Measurements from ENCODE around the gene DDHD1. TPM values are rescaled to one million over a fixed set of nuclear protein-coding genes. Genes with fewer than 3 reads are reported as not detected.
"Not testable (repeated sequence)": the region's sequence is repeated elsewhere in the genome, so short reads cannot be mapped to it uniquely, and the experiment has no call there.

The DDHD1 gene
- 10 to 100 TPM; 53.6 to 58.5 TPM for total RNA-seq

DNA sequence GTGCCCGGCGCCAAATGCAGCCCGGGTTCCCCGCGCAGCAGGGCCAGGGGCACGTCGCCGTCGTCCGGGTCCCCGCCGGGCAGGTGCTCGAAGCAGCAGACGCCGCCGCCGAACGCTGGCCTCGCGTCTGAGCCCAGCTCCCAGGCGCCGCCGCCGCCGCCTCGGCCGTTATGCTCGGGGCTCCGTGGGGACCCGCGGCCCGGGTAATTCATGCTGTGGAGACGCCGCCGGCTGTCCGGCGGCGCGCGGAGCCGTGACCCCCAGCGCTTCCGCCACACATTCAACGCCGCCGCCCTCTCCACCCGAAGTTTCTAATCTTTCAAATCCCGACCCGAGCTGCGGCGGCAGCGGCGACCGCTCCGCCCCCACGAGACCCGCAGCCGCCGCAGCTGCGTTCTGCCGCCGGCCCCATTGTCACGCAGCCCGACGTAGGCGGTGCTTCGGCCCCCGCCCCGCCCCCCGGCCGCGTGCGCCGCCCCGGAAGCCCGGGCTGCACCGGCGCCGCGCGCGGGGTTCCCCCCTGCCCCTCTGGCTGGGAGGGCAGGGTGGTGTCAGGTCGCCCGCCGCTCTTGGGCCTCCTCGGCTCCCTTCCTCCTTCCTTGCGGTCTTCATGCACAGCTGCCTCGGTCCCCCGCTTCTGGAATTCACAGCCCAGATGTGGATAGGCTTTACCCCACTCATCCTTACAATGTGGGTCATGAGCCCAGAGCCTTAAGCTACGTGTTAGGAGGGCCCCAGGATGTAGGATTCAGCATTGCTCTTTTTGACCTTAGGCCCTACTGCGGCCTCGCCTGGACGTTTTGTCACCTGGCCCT is at the start of gene DDHD1:
DDHD1 (minus strand) TSS at position 437 of the 815 bp plus-strand sequence; CDS start at position 212, 225 bp downstream.
- peaks cover 41% of the 10 kb centered on the region for H3K4me1 Mint-ChIP-seq
- H3K36me3 Mint-ChIP-seq (ENCODE audit: low read depth) = peaks cover 27% of the 10 kb centered on the region
- H3K9me3 Mint-ChIP-seq = no peaks in the 10 kb centered on the region

DNA sequence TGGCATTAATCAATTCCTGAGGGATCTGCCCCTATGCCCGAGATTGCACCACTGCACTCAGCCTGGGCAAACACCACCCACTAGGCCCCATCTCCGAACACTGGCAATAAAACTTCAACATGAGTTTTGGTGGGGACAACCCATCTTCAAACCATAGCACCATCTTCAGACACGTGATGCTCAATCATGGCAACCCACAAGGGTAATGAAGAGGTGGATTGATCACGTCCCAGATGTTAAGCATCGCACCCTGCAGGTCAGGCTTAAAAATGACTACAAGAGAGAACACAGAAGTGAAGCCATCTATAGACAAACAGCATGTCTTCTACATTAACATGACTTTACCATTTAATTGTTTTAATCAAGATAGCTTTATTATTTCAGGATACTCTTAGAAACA is 42.8 kb upstream of the DDHD1 start:
- DNase-seq = no peak
- CTCF ChIA-PET = no interaction called here
- peaks cover 16% of the 10 kb centered on the region for H3K4me1 Mint-ChIP-seq
- no peak overlapping the region for H3K4me3 Mint-ChIP-seq
- H3K36me3 Mint-ChIP-seq (ENCODE audit: low read depth) = peaks cover 5% of the 10 kb centered on the region
- H3K27me3 Mint-ChIP-seq = no peaks in the 10 kb centered on the region
- peaks cover 14% of the 10 kb centered on the region for H3K9me3 Mint-ChIP-seq
- no peak overlapping the region for H3K27ac Mint-ChIP-seq
- POLR2A ChIA-PET = no interaction called here

More for the DNA sequence above, at the start of gene DDHD1:
- no peaks in the 10 kb centered on the region for H3K27me3 Mint-ChIP-seq
- DNase-seq = peak; percentile 86
- POLR2A ChIA-PET = interaction anchor here (0.6 to 7.8 kb wide), 34 partner anchors 9 to 1336 kb away, joined by 3 to 264 read pairs (median 4); partner anchors contain the start of genes ERO1A, GMFB, GPR137C and TXNDC16
- CTCF ChIA-PET = interaction anchor here (0.8 to 6.6 kb wide), 13 partner anchors 8 to 234 kb away, joined by 3 to 71 read pairs (median 4); no protein-coding TSS in a partner anchor
- H3K4me3 Mint-ChIP-seq = peak within 1 kb of the TSS; percentile 100
- H3K27ac Mint-ChIP-seq = peak within 1 kb of the TSS; percentile 98

- H3K4me3 Mint-ChIP-seq = no peak overlapping the region
- no peak overlapping the region for H3K27ac Mint-ChIP-seq
- POLR2A ChIA-PET = no interaction called here
- H3K9me3 Mint-ChIP-seq = peaks cover 5% of the 10 kb centered on the region
- H3K27me3 Mint-ChIP-seq = no peaks in the 10 kb centered on the region
- CTCF ChIA-PET = no interaction called here
- H3K4me1 Mint-ChIP-seq = peaks cover 17% of the 10 kb centered on the region
- peaks cover 5% of the 10 kb centered on the region for H3K36me3 Mint-ChIP-seq (ENCODE audit: low read depth)
- no peak for DNase-seq
Measured at GRCh38 chr14:53193193-53193592, 40.1 kb upstream of the DDHD1 start.

GRCh38 chr14:53192052-53192760 is 39.1 kb upstream of the DDHD1 start:
- no peak overlapping the region for H3K27ac Mint-ChIP-seq
- ChIA-PET POLR2A (no interaction called here), CTCF (interaction anchor here (0.7 kb wide), 1 partner anchor 25 kb away, joined by 4 read pairs; no protein-coding TSS in a partner anchor)
- no peak overlapping the region for H3K4me3 Mint-ChIP-seq
- no peak for DNase-seq
- H3K9me3 Mint-ChIP-seq = no peaks in the 10 kb centered on the region
- peaks cover 5% of the 10 kb centered on the region for H3K36me3 Mint-ChIP-seq (ENCODE audit: low read depth)
- H3K4me1 Mint-ChIP-seq = peaks cover 17% of the 10 kb centered on the region
- H3K27me3 Mint-ChIP-seq = no peaks in the 10 kb centered on the region

- POLR2A ChIA-PET = interaction anchor here (1.2 to 1.3 kb wide), 2 partner anchors 38 to 81 kb away, joined by 3 to 6 read pairs; partner anchors contain the start of gene DDHD1
- DNase-seq = peak; percentile 24
- H3K27me3 Mint-ChIP-seq = no peaks in the 10 kb centered on the region
- H3K4me3 Mint-ChIP-seq = no peak overlapping the region
- H3K9me3 Mint-ChIP-seq = no peaks in the 10 kb centered on the region
- peaks cover 17% of the 10 kb centered on the region for H3K4me1 Mint-ChIP-seq
- H3K27ac Mint-ChIP-seq = no peak overlapping the region
- CTCF ChIA-PET = interaction anchor here (0.7 kb wide), 1 partner anchor 21 kb away, joined by 3 read pairs; no protein-coding TSS in a partner anchor
- peaks cover 5% of the 10 kb centered on the region for H3K36me3 Mint-ChIP-seq (ENCODE audit: low read depth)
Measured at GRCh38 chr14:53190938-53191337, 37.8 kb upstream of the DDHD1 start.

- ChIA-PET POLR2A (interaction anchor here (0.7 to 2.0 kb wide), 2 partner anchors 29 to 56 kb away, joined by 3 to 5 read pairs; no protein-coding TSS in a partner anchor), CTCF (interaction anchor here (0.5 kb wide), 1 partner anchor 62 kb away, joined by 3 read pairs; no protein-coding TSS in a partner anchor)
- no peak overlapping the region for H3K27ac Mint-ChIP-seq
- no peak for DNase-seq
- H3K9me3 Mint-ChIP-seq = no peaks in the 10 kb centered on the region
- no peaks in the 10 kb centered on the region for H3K36me3 Mint-ChIP-seq (ENCODE audit: low read depth)
- H3K4me3 Mint-ChIP-seq = no peak overlapping the region
- H3K27me3 Mint-ChIP-seq = no peaks in the 10 kb centered on the region
- peaks cover 18% of the 10 kb centered on the region for H3K4me1 Mint-ChIP-seq
Measured at GRCh38 chr14:53187921-53188463, 34.9 kb upstream of the DDHD1 start.

- Mint-ChIP-seq H3K27me3 (no peaks in the 10 kb centered on the region), H3K4me3 (no peak overlapping the region), H3K4me1 (peaks cover 18% of the 10 kb centered on the region), H3K27ac (no peak overlapping the region), H3K36me3 (ENCODE audit: low read depth) (peaks cover 2% of the 10 kb centered on the region), H3K9me3 (peaks cover under 1% of the 10 kb centered on the region)
- CTCF ChIA-PET = no interaction called here
- POLR2A ChIA-PET = interaction anchor here (2.0 kb wide), 1 partner anchor 31 kb away, joined by 5 read pairs; no protein-coding TSS in a partner anchor
- DNase-seq = no peak
Measured at GRCh38 chr14:53186532-53186931, 33.4 kb upstream of the DDHD1 start.

- no peak overlapping the region for H3K4me3 Mint-ChIP-seq
- no peak overlapping the region for H3K27ac Mint-ChIP-seq
- peaks cover 23% of the 10 kb centered on the region for H3K4me1 Mint-ChIP-seq
- DNase-seq = no peak
- CTCF ChIA-PET = no interaction called here
- peaks cover 5% of the 10 kb centered on the region for H3K9me3 Mint-ChIP-seq
- H3K36me3 Mint-ChIP-seq (ENCODE audit: low read depth) = peaks cover 7% of the 10 kb centered on the region
- H3K27me3 Mint-ChIP-seq = no peaks in the 10 kb centered on the region
- POLR2A ChIA-PET = interaction anchor here (0.8 kb wide), 1 partner anchor 74 kb away, joined by 3 read pairs; no protein-coding TSS in a partner anchor
Measured at GRCh38 chr14:53183611-53184010, 30.5 kb upstream of the DDHD1 start.

- no peak overlapping the region for H3K27ac Mint-ChIP-seq
- H3K4me1 Mint-ChIP-seq = peaks cover 23% of the 10 kb centered on the region
- POLR2A ChIA-PET = interaction anchor here (0.8 kb wide), 1 partner anchor 74 kb away, joined by 3 read pairs; no protein-coding TSS in a partner anchor
- no peaks in the 10 kb centered on the region for H3K27me3 Mint-ChIP-seq
- H3K9me3 Mint-ChIP-seq = peaks cover 5% of the 10 kb centered on the region
- DNase-seq = no peak
- no peak overlapping the region for H3K4me3 Mint-ChIP-seq
- CTCF ChIA-PET = no interaction called here
- H3K36me3 Mint-ChIP-seq (ENCODE audit: low read depth) = peaks cover 7% of the 10 kb centered on the region
Measured at GRCh38 chr14:53183056-53183455, 29.9 kb upstream of the DDHD1 start.

DNA sequence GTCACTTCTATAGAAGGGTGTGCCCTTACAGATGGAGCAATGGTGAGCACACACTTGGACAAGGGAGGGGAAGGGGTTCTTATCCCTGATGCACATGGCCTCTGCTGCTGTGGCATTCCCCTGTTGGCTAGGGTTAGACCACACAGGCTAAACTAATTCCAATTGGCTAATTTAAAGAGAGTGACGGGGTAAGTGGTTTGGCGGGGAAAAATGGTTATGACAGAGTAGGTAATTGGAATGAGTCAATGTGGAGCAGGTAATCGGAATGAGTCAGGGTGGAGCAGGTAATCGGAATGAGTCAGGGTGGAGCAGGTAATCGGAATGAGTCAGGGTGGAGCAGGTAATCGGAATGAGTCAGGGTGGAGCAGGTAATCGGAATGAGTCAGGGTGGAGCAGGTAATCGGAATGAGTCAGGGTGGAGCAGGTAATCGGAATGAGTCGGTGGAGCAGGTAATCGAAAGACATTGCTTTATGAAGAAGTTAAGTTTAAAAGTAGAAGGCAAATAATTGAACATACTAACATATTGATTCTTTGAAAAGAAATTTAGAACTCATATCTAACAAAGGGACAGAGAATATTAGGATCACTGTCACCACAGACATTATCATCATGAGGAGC is 28.4 kb upstream of the DDHD1 start:
- Mint-ChIP-seq H3K4me1 (peaks cover 23% of the 10 kb centered on the region), H3K27ac (peak overlapping the region; percentile 60)
- POLR2A ChIA-PET; H3K27me3 Mint-ChIP-seq; H3K9me3 Mint-ChIP-seq; H3K4me3 Mint-ChIP-seq; CTCF ChIA-PET; H3K36me3 Mint-ChIP-seq (ENCODE audit: low read depth): not testable (repeated sequence)
- DNase-seq = peak; percentile 22

DNA sequence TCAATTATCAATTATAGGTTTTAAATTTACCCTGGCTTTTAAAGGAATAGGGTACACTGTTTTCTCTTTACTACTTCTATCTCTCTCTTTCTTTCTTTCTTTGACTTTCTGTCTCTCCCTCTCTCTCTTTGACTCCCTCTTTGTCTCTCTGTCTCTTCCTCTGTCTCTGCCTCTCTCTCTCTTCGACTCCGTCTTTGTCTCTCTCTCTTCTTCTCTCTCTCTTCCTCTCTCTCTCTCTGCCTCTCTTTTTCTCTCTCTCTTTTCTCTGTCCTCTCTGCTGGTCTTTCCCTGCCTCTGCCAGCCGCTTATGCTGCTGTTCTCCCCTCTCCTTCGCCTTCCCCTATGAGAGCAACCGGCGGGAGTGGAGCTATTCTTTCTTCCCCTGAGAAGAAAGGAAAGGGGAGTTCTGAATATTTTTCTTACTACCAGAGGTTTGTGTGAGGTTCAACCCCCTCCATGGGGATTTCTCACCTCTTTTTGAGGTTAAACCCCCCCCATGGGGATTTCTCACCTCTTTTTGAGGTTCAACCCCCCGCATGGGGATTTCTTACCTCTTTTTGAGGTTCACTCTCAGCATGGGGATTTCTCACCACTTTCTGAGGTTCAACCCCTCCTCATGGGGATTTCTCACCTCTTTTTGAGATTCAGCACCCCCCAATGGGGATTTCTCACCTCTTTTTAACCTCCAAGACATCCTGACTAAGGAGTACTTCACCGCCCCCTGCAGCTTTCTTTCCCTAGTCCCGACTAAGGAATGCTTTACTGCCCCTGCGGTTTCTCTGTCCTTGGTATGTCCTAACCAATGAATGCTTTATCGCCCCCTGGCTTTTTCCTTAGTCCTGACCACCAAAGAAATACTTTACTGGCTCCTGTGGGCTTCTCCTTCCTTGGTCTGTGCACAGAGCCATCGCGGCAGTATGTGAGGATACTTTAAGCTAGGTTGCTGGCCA is 27.4 kb upstream of the DDHD1 start:
- ChIA-PET CTCF (no interaction called here), POLR2A (no interaction called here)
- peaks cover 22% of the 10 kb centered on the region for H3K4me1 Mint-ChIP-seq
- H3K27me3 Mint-ChIP-seq = no peaks in the 10 kb centered on the region
- H3K36me3 Mint-ChIP-seq (ENCODE audit: low read depth) = peaks cover 7% of the 10 kb centered on the region
- peaks cover 7% of the 10 kb centered on the region for H3K9me3 Mint-ChIP-seq
- H3K4me3 Mint-ChIP-seq = no peak overlapping the region
- no peak overlapping the region for H3K27ac Mint-ChIP-seq
- DNase-seq = peak; percentile 19

Measured in activated CD4-positive, alpha-beta memory T cell treated with anti-CD3 and anti-CD28 coated beads, Interleukin-2, amount 10 ng/mL, durations not matched to agents 7 days and 5 days (primary cell).